OCI-M2 (cell line): ENCODE data around the gene CDC42EP5.
"Not testable (repeated sequence)": the region's sequence is repeated elsewhere in the genome, so short reads cannot be mapped to it uniquely, and the experiment has no call there.

Experiments used
- DNase-seq: peaks from one replicate; lab custom pipeline; 2025; ENCODE audit not compliant: unreplicated experiment; lab: John Stamatoyannopoulos, UW

The CDC42EP5 gene

DNA sequence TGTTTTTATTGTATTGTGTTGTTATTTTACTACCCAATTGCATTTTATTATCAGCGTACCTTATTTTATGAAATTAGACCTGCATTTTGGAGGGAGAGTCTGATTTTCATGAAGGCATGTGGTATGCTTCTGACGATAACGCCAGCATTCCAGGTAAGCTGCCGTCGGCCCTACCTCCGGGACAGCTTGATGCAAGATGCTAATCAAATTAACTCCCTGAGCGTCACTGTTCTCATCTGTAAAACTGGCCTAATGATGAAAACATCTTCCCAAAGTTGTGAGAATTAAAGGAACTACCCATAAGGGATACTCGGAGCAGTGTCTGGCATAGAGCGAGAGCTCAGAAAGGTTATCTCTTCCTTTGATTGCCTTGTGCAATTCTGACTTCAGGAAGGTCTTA is 16.7 kb upstream of the CDC42EP5 start:
- DNase-seq = no peak

DNA sequence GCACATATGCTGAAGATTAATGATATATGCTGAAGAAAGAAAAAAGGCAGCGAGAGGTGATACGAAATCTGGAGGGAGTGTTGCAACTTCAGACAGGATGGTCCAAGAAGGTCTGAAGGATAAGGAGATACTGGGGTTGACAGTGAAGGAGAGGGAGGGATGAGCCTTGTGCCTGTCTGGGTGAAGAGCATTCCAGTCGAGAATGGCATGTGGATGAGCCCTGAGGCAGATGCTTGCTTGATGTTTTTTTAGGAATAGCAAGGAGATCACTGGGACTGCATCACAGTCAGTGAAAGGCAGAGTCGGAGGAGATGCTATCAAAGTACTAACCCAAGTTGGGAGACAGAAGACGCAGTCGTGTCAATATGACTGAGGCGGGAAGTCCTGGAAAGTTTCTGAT is 16.2 kb upstream of the CDC42EP5 start:
- DNase-seq = no peak

DNA sequence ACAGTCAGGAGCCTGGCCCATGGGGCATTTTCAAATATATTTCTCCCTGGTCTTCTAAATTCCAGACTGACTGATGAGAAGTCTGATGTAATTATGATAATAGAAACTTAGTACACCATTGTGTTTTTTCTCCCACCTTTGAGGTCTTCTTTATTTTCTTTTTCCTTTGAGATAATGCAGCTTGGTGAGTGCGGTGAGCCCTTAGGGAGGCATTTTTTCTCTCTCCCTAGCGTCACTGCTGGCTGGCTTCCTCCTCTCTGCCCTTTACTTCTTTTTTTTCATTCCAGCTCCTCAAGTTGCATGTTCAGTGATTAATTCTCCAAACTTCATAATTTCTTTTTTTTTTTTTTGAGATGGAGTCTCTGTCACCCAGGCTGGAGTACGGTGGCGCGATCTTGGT is 12.8 kb upstream of the CDC42EP5 start:
- no peak for DNase-seq

DNA sequence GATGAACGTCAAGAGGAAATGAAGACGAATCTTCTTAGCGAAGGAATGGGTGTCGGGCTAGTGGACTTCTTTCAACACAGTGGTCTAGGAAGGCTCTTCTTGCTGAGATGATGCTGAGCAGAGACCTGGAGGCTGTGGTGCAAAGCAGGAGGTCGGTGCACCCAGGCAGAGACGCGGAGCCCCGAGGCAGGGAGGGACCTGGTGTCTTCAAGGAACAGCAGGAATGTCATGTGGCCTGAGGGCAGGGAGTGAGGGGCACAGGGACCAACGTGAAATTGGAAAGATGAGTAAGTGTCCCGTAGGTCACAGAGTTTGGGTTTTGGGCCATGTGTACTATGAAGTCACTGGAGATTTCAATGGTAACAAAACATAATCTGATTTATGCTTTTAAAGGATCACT is 11.4 kb upstream of the CDC42EP5 start:
- no peak for DNase-seq

DNA sequence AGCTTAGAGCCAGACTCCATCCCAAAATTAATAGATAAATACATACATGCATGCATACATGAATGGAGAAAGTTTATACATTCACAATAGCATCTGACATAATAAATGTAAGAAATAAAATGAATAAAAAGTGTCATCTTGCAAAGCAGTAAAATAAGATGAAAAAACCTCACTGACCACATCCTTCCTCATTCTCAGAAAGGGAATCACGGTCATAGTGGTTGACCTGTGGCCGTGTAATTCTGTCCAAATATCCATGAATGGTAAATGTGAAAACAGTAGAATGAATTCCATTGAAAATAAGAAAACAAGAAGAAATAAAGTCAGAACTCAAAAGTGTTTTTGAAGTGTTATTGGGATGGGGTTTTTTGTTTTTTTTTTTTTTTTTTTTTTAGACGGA is 9.8 kb upstream of the CDC42EP5 start:
- no peak for DNase-seq

DNA sequence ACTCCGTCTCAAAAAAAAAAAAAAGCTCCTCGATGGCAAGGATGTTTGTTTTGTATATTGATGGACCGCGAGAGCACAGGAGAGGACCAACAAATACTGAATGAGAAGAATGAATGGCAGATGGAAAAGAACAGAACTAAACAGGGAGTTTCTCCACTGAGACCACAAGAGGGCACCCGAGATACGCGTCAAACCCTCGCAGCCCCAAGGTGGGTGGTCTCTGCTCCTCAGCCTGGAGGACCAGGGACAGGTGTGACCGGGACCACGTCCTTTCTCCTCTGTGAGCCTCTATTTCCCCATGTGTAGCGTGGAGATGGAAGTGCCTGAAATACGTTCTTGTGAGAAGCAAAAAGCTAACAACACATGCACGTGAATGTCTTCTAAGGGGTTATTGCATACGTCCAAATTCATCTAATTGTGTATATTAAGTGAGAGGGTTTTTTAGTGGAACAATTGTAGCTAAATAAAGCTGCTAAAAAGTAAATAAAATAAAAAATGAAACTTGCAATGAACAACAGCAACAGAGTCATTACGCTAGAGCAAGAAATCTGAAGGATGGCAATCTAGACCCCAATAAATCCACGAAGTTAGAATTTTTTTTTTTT is 8.3 kb upstream of the CDC42EP5 start:
- no peak for DNase-seq

DNA sequence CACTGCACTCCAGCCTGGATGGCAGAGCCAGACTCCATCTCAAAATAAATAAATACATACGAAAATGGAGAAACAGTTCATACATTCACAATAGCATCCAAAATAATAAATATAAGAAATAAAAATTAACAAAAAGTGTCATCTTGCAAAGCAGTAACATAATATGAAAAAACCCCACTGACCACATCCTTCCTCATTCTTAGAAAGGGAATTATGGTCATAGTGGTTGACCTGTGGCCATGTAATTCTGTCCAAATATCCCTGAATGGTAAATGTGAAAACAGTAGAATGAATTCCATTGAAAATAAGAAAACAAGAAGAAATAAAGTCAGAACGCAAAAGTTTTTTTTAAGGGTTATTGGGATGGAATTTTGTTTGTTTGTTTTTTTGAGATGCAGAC is 7.0 kb upstream of the CDC42EP5 start:
- no peak for DNase-seq

DNA sequence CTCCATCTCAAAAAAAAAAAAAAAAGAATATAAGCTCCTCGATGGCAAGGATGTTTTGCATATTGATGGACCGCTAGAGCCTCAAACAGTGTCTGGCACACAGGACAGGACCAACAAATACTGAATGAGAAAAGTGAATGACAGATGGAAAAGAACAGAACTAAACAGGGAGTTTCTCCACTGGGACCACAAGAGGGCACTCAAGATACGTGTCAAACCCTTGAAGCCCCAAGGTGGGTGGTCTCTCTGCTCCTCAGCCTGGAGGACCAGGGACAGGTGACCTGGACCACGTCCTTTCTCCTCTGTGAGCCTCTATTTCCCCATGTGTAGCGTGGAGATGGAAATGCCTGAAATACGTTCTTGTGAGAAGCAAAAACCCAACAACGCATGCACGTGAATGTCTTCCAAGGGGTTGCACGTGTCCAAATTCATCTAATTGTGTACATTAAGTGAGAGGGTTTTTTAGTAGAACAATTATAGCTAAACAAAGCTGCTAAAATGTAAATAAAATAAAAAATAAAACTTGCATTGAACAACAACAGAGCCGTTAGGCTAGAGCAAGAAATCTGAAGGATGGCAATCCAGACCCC is 5.7 kb upstream of the CDC42EP5 start:
- no peak for DNase-seq

DNA sequence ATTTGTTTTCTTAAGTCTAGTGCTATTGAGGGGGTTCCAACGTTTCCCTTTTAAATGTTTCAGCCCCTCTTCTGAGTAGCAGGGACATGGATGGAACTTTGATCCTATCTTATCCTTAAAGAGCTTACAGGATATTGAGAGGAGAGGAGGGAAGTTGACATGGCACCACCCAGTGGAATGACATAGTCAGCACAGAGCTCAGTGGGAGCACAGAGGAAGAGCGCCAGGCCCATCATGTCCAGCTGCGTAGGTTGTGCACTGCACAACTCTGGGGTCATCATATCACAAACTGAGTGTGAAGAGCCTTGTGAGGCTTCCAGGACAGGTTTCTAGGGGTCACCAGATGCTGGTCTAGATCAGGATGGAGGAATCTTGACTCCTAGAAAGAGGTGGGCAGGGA is 4.6 kb upstream of the CDC42EP5 start:
- DNase-seq = no peak

DNA sequence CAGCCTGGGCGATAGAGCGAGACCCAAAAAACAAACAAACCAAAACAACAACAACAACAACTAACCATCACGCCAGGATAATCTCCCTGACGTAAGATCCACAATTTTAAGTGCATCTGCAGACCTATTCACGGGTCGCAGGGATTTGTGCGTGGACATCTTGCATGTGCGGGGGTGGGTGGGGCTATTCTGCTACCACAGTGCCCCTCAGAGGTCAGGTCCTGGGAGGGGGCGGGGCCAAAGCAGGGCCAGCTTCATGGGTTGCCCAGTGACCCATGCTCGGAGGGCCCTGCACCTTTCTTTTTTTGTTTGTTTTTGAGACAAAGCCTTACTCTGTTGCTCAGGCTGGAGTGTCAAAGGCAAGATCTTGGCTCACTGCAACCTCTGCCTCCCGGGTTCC is 2.6 kb upstream of the CDC42EP5 start:
- no peak for DNase-seq

DNA sequence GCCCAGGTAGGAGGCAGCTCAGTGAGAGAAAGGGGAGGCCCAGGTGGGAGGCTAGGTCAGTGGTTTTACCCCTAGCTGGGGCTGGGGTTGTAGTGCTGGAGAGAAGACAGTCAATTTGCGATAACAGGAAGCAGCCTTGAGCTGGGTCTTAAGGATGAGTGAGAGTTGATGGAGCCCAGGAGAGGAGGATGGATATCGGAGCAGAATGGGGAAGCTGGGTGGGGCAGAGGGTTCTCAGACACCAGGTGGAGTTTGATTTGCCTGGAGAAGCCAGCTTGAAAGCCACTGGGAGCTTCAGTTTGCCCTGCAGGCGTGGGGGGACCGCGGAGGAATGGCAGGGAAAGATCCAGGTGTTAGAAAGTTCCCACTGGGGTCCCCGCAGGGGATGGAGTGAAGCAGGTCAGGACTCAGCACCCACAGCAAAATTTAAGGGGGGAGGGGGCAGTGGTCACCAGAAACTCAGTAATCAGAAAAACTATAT is 836 bp upstream of the CDC42EP5 start:
- DNase-seq = no peak

DNA sequence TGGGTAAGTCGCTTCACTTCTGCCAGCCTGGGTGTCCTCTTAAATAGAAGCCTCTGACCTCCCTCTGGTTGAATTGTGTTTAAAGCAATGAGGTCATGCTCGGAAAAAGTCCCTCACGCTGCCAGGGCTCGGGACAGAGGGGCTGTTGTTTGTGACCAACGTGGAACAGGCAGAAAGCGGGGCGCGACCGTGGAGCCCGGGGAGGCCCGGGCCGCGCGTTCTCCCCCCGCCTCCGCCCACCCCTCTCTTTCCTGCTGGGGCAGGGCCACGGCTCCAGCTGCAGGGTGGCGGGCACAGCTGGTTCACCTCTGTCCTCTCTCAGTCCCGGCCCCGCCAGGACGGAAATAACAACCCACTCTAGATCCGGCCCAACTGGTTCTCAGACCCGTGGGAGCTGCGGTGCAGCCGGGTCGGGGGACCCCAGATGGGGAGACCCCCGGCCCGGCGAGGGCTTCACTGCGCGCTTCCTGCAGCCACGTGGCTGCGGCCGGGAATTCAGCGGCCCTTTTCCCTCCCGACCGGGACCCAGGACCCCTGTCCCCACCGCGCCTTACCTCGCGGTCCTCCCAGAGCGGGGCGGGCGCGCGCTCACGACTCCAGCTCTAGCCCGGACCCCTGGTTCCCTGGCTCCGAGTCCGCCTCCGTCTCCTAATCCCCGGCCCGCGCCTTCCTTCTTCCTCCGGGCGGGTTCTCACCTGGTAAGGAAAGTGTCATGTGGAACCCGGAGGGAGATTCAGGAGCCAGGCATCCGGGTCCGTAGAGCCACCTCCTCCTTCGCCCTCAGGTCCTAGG is 1.9 kb downstream of the CDC42EP5 start:
- DNase-seq = no peak

DNA sequence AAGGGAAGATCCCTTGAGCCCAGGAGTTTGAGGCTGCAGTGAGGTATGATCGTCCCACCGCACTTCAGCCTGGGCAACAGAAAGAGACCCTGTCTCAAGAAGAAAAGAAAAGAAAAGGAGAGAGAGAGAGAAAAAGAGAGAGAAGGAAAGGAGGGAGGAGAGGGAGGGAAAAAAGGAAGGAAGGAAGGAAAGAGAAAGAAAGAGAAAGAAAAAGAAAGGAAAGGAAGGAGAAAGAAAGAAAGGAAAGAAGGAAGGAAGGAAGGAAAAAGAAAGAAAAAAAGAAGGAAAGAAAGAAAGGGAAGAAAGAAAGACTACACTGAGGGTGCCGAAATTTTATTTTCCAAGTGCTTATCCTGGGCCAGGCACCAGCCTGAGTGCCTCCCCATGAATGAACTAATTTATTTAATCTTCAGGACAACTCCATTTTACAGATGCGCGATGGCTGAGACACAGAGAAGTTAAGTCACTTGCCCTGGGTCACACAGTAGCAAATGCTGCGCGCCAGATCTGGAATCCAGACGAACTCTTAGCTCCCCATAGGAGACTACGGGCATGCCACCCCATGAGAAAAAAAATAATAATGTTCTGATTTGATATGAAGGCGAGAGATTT is 2.7 kb downstream of the CDC42EP5 start:
- DNase-seq = no peak

DNA sequence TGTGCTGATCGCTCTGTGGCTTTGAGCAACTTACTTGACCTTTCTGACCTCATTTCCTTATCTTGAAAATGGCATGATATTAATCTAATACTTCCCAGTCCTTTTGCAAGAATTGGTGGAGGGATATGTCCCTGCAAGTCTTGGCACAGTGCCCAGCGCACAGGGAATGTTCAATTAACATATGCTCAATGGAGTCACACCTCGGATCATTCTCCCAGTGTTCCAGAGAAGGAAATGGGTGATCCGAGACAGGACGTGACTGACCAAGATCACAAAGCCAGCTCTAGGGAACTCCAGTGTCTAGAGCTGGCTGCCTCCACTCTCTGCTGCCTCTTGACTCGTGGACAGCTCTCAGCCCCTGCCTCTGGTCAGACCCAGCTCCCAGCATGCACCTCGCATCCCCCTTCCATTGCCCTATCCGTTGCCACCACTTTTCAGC is 3.6 kb downstream of the CDC42EP5 start:
- no peak for DNase-seq

DNA sequence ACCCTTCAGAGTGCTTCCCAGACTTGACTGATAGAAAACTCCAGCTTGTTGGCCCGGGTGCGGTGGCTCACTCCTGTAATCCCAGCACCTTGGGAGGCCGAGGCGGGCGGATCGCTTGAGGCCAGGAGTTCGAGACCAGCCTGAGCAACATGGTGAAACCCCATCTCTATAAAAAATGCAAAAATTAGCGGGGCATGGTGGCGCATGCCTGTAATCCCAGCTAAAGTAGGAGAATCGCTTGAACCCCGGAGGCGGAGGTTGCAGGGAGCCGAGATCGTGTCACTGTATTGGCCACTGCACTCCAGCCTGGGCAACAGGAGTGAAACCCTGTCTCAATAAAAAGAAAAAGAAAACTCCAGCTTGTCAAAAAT is 7.0 kb downstream of the CDC42EP5 start:
- DNase-seq = not testable (repeated sequence)

DNA sequence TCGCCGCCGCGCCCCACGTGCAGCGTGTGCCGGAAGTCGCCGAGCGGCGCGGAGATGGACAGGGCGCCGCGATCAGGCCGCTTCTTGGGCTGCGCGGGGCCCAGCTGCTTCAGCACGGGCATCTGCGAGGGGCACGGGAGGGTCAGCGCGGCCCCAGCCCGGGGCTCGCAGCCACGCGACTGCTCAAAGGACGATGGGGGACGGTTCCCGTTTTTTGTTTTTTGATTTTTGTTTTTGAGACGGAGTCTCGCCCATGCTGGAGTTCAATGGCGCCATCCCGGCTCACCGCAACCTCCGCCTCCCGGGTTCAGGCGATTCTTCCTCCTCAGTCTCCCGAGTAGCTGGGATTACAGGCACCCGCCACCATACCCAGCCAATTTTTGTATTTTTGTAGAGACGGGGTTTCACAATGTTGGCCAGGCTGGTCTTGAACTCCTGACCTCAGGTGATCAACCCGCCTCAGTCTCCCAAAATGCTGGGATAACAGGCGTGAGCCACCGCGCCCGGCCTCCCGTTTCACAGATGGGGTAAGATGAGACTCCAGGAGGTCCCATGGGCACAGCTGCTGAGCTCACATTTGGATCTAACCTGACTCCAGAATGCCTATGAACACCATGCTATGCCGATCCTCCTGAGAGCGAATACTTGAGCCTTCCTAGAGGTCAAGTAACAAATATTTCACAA is 7.5 kb downstream of the CDC42EP5 start:
- DNase-seq = no peak

DNA sequence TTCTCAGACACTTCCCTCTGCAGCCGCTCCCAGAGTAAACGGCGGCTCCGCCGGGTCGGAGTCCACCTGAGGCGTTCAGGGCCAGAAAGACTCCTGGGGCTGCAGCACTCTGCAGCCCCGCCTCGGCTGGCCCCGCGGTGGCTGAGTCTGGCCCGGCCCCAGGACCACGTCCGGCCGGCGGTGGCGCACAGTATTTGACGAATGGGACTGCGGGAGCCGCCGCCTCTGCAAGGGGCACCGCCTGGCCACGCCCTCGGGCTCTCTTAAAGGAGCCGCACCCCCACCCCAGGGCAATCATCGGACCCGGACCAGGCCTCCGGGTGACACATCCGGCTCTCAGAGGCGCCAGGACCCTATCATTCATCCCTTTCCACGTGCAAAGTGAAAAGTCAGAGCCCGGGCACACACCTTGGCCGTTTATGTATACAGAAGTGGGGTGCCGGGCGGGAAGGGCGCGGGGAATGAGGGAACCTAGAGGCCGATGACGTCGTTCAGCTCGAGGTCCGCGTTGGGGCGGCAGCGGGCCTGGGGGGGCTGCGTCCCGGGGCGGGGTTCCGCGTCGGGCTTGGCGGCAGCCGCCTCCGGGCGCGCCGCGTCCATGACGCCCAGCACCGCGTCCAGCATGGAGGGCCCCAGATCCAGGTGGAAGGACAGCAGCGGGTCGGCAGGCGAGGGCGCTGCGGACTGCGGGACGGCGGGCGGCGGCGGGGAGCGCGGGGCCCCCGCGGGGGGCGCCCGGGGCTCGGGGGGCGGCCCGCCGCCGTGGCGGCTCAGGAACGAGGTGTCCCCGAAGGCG is 8.3 kb downstream of the CDC42EP5 start:
- peak; percentile 81 for DNase-seq

DNA sequence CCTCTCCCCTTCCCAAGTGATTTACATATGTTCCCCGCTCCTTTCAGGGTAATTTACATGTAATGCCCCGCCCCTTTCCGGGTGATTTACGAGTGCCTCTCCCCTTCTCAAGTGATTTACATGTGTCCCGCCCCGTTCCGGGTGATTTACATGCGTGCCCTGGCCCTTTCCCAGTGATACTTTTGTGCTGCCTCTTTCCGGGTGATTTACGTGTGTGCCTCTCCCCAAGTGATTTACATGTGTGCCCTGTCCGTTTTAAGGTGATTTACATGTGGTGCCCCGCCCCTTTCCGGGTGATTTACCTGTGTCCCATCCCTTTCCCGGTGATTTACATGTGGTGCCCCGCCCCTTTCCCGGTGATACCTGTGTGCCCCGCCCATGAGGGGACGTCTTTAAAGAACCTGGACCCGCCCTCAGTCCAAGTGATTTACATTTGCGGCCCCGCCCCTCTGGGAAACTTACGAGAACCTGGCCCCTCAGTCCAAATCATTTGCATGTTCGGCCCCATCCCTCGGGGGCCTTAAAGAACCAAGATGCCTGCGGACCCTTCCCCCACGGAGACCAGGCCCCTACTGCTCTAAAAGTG is 9.0 kb downstream of the CDC42EP5 start:
- peak; percentile 93 for DNase-seq

DNA sequence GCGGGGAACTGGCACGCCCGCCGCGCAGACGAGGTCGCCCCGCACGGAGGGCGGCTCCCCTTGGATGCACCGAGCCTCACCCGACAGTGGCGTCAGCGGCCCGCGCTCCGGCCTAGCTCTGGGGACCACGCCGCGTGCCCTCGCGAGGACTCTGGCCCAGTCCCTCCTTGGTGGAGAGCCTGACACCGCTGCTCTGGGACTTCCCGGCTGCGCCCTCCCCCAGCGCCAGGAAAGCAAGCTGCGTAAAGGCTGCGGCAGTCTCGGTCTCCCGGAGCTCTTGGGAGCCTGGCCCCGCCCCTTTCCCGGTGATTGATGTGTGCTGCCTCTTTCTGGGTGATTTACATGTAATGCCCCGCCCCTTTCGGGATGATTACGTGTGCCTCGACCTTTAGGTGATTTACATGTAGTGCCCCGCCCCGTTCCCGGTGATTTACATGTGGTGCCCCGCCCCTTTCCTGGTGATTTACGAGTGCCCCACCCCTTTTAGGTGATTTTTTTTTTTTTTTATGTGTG is 9.5 kb downstream of the CDC42EP5 start, which contains the start of gene LENG9:
Gene LENG9 (minus strand): TSS at position 248 of the 513 bp plus-strand sequence. CDS start 252 bp downstream, outside the sequence.
- DNase-seq = peak; percentile 93
